GM23248 (cell line): ENCODE results near the gene FGF22. TPM values are rescaled to one million over a fixed set of nuclear protein-coding genes. Genes with fewer than 3 reads are reported as not detected.

Source experiments
- DNase-seq: peaks from one replicate; pipeline ENCODE4 v3.0.0-alpha.2; 2015
- H2AFZ ChIP-seq: fragments of 200-600 bp; sonication (generic); 2 replicates; pipeline ENCODE4 v1.6.1; 2016; ENCODE audit warnings: antibody characterized with exemption
- H3F3A ChIP-seq: fragments of 200-600 bp; sonication (generic); 2 replicates; pipeline ENCODE4 v1.6.1; 2016; ENCODE audit warnings: mild to moderate bottlenecking, antibody characterized with exemption, mixed run types; ENCODE audit not compliant: insufficient read depth
- H3K27ac ChIP-seq: fragments of 200-600 bp; sonication (generic); 2 replicates; pipeline ENCODE4 v1.5.1; 2016; ENCODE audit warnings: mild to moderate bottlenecking
- H3K27me3 ChIP-seq: fragments of 200-600 bp; sonication (generic); replicated peaks from 2 replicates; pipeline ENCODE4 v1.6.1; 2016; ENCODE audit warnings: mild to moderate bottlenecking; ENCODE audit not compliant: insufficient read depth
- H3K36me3 ChIP-seq: fragments of 200-600 bp; sonication (generic); 2 replicates; pipeline ENCODE4 v1.6.1; 2016; ENCODE audit warnings: low read depth, mild to moderate bottlenecking
- H3K4me1 ChIP-seq: fragments of 200-600 bp; sonication (generic); 2 replicates; pipeline ENCODE4 v1.6.1; 2016; ENCODE audit warnings: mild to moderate bottlenecking; ENCODE audit not compliant: insufficient read depth
- H3K4me2 ChIP-seq: fragments of 200-600 bp; sonication (generic); one replicate; pipeline ENCODE4 v1.6.1; 2016; ENCODE audit warnings: mild to moderate bottlenecking; ENCODE audit not compliant: unreplicated experiment
- H3K4me3 ChIP-seq: fragments of 200-600 bp; sonication (generic); 2 replicates; pipeline ENCODE4 v1.5.1; 2016; ENCODE audit warnings: mild to moderate bottlenecking
- H3K79me2 ChIP-seq: fragments of 200-600 bp; sonication (generic); 2 replicates; pipeline ENCODE4 v1.6.1; 2016; ENCODE audit warnings: mild to moderate bottlenecking; ENCODE audit not compliant: insufficient read depth
- H3K9ac ChIP-seq: fragments of 200-600 bp; sonication (generic); 2 replicates; pipeline ENCODE4 v1.6.1; 2016; ENCODE audit warnings: mild to moderate bottlenecking
- H3K9me2 ChIP-seq: fragments of 200-600 bp; sonication (generic); 2 replicates; pipeline ENCODE4 v1.6.1; 2016; ENCODE audit warnings: mixed run types, mild to moderate bottlenecking, moderate library complexity; ENCODE audit not compliant: insufficient read depth
- H3K9me3 ChIP-seq: fragments of 200-600 bp; sonication (generic); one replicate; pipeline ENCODE4 v1.6.1; 2017; ENCODE audit warnings: low read depth
- H4K20me1 ChIP-seq: fragments of 200-600 bp; sonication (generic); 2 replicates; pipeline ENCODE4 v1.6.0; 2016; ENCODE audit not compliant: insufficient read depth
- EZH2 ChIP-seq: fragments of 200-600 bp; sonication (generic); IDR thresholded peaks from 2 replicates; pipeline ENCODE4 v1.6.1; 2018; ENCODE audit warnings: antibody characterized with exemption, mild to moderate bottlenecking; ENCODE audit not compliant: insufficient read depth, poor library complexity, severe bottlenecking
- EZH2phosphoT487 ChIP-seq: fragments of 200-600 bp; sonication (generic); IDR thresholded peaks from 2 replicates; pipeline ENCODE4 v1.6.1; 2018; ENCODE audit warnings: antibody characterized with exemption, moderate library complexity, mild to moderate bottlenecking, low read depth; ENCODE audit not compliant: insufficient read depth
- WGBS, 2 experiments: methylation state at CpG; one replicate each; pipeline ENCODE4 v1.1.6; 2015 to 2017; ENCODE audit warnings: low lambda C conversion rate in 2 of 2, low coverage in 1 of 2; ENCODE audit errors: missing lambda C conversion rate in 2 of 2; 5-methylcytosine and 5-hydroxymethylcytosine counted together
- in situ Hi-C: fragments of 300-500 bp; cut with MboI; formaldehyde crosslinking; loops from 2 replicates; pipeline ENCODE4 v1.15.0; 2020
- polyA plus RNA-seq: library from polyadenylated mRNA; unstranded; fragments of >200 nt; fragmentation: Nextera tagmentation; extraction: Ambion mirVana; gene quantifications from 2 replicates; pipeline ENCODE4 v1.2.1, GENCODE V29; 2016
- total RNA-seq: library from RNA; depleted of rRNA; stranded (reverse); fragments of >200 nt; shearing (Covaris generic); gene quantifications from 2 replicates; pipeline ENCODE4 v1.2.3, GENCODE V29; 2014

FGF22 gene
- total and polyA plus RNA-seq, 2 experiments from 2014 or later: 1.2 TPM; not detected in 1

DNA sequence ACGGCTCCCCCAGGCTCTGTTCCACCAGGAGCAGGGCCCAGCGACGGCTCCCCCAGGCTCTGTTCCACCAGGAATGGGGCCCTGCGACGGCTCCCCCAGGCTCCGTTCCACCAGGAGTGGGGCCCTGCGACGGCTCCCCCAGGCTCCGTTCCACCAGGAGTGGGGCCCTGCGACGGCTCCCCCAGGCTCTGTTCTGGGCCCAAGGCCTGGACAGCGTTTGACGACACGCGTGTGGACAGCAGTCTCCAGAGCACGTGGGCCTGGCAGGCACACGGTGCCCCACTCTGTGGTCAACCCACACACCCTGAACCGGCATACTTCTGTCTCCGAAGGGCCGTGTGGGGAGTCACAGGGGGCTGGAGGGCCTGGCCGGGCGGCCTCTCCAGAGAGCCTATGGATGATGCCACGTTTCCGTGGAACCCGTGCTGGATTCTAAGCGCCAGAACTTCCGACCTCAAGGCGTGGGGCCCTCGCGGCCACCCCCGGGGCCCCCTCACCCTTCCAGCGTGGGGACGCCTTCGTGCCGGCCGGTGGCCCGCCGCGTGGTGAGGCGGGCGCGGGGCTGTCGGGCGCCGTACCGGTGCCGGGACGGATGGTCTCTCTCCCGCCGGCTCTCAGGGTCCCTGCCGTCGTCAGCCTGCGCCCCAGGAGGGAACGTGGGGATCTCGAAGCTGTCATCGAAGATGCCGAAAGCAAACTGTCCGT, 11.6 kb downstream of the FGF22 start:
- in situ Hi-C loops: no loop called here
- no peak overlapping the region for H3K4me3 ChIP-seq
- peaks cover 7% of the 10 kb centered on the region; the same call in 1 of the 2 replicates for H3K36me3 ChIP-seq
- H3K9me2 ChIP-seq: no peaks in the 10 kb centered on the region
- H4K20me1 ChIP-seq: no peaks in the 10 kb centered on the region
- 88 to 91% methylated on average over 33 to 56 of the region's 58 CpGs for WGBS, 2 experiments
- H2AFZ ChIP-seq: no peak overlapping the region
- H3K4me2 ChIP-seq: no peak overlapping the region
- H3K27me3 ChIP-seq: no peaks in the 10 kb centered on the region
- DNase-seq: no peak
- H3F3A ChIP-seq: no peaks in the 10 kb centered on the region
- no peaks in the 10 kb centered on the region for H3K4me1 ChIP-seq
- no peak overlapping the region for H3K27ac ChIP-seq
- H3K9me3 ChIP-seq: no peaks in the 10 kb centered on the region
- peaks cover 81% of the 10 kb centered on the region for H3K79me2 ChIP-seq
- no peak overlapping the region for H3K9ac ChIP-seq
- TF ChIP-seq EZH2phosphoT487: no peak
- TF ChIP-seq EZH2: no peak

DNA sequence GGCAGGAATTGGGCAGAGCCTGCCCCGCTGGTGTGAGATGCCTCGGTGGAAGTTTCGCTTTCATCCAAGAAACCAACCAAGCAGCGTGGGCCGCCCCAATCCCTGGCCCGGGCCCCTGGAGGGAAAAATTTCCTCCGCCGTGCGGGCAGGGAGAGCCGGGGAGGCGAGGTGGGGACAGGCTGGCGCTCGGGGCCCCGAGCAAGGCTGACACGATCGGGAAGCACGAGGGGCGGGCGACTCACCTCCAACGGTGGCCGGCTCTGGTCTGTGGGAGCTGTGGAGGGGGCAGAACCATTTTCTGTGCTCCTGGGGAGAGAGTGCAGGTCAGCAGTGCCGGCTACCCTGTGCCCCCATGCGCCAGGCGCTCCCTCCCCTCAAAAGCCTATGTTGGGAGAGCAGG, 12.3 kb downstream of the FGF22 start:
- Histone ChIP-seq H3K27ac (no peak overlapping the region), H3F3A (no peaks in the 10 kb centered on the region), H3K9ac (no peak overlapping the region), H3K9me3 (no peaks in the 10 kb centered on the region), H3K4me2 (no peak overlapping the region), H3K4me3 (no peak overlapping the region), H2AFZ (no peak overlapping the region), H3K36me3 (peaks cover 4% of the 10 kb centered on the region; the same call in 1 of the 2 replicates), H3K27me3 (no peaks in the 10 kb centered on the region), H3K9me2 (no peaks in the 10 kb centered on the region), H3K4me1 (no peaks in the 10 kb centered on the region), H4K20me1 (no peaks in the 10 kb centered on the region), H3K79me2 (peaks cover 87% of the 10 kb centered on the region)
- TF ChIP-seq EZH2phosphoT487 (no peak), EZH2 (no peak)
- DNase-seq: no peak
- 91 to 92% methylated on average over 14 to 24 of the region's 24 CpGs for WGBS, 2 experiments
- in situ Hi-C loops: no loop called here

DNA sequence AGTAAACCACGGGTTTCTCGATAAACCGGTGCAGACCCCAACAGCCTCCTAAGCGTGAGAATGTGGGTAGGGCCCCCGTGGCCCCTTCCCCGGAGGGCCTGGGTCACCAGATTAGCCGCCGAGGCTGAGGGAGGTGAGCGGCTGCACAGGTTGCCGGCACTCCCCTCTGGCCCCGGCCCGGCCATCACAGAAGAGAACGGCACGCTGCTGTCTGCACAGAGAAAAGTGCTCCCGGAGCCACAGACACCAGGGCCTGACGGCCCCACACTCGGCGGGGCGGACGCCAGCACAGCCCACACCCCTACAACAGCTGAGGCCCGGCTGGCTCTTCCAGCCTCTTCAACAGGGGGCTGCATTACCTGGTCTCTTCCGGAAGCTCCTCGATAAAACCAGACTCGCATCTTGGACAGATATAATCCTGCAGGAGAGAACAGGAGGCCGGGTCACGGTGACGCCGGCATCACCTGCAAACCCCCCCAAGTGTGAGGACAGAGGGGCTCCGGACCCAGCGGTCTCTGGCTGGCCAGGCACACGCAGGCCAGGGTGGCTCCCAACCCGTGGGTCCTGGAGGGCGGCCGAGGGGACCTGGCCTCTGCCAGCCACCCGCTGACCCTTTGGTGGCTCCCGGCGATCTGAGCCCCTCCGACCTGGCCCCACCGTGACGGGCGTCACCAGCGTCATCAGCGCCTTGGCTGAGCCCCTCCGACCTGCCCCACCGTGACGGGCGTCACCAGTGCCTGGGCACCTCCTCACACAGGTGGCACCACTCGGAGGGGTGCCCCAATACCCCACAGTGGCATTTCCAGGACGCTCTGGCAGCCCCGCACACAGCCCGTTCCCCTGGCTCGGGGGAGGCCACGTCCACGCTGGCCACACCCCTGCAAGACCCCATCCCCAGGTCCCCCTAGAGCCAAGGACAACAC, 13.0 kb downstream of the FGF22 start:
- TF ChIP-seq EZH2 (no peak), EZH2phosphoT487 (no peak)
- no peaks in the 10 kb centered on the region for H3K9me2 ChIP-seq
- H3K79me2 ChIP-seq: peaks cover 91% of the 10 kb centered on the region
- no peak overlapping the region for H3K9ac ChIP-seq
- no peaks in the 10 kb centered on the region for H3K4me1 ChIP-seq
- no peak overlapping the region for H2AFZ ChIP-seq
- no peaks in the 10 kb centered on the region for H3K9me3 ChIP-seq
- H3K27me3 ChIP-seq: no peaks in the 10 kb centered on the region
- H4K20me1 ChIP-seq: no peaks in the 10 kb centered on the region
- WGBS, 2 experiments: 92 to 93% methylated on average over 49 to 53 of the region's 54 CpGs
- H3K27ac ChIP-seq: no peak overlapping the region
- no peak for DNase-seq
- no peaks in the 10 kb centered on the region for H3F3A ChIP-seq
- H3K4me3 ChIP-seq: no peak overlapping the region
- H3K4me2 ChIP-seq: no peak overlapping the region
- H3K36me3 ChIP-seq: no peaks in the 10 kb centered on the region
- in situ Hi-C loops: no loop called here

DNA sequence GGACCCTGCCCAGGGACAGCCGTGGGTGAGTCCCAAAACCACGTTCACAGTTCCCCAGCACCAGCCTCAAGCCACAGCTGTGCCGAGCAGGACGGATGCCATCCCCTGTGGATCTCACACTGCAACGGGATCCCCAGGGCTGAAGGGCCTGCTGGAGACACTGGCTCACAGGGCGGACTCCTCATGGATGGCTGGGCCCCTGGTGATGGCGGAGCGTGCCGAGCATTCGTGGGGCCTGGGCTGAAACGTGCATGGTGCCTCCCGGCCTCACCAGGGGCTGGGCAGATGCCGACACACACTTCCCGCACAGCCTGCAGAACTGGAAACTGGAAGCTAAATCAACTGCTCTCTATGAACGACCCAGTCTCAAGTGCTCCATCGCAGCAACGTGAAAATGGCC, 13.7 kb downstream of the FGF22 start:
- DNase-seq: no peak
- Histone ChIP-seq H3K27me3 (no peaks in the 10 kb centered on the region), H3K27ac (no peak overlapping the region), H3K4me2 (no peak overlapping the region), H4K20me1 (no peaks in the 10 kb centered on the region), H2AFZ (no peak overlapping the region), H3K79me2 (peaks cover 97% of the 10 kb centered on the region), H3K4me1 (peaks cover 3% of the 10 kb centered on the region; the same call in 1 of the 2 replicates), H3K4me3 (no peak overlapping the region), H3F3A (no peaks in the 10 kb centered on the region), H3K9ac (no peak overlapping the region), H3K36me3 (no peaks in the 10 kb centered on the region), H3K9me2 (no peaks in the 10 kb centered on the region), H3K9me3 (no peaks in the 10 kb centered on the region)
- 89 to 91% methylated on average over 16 to 17 of the region's 17 CpGs for WGBS, 2 experiments
- no peak for TF ChIP-seq EZH2phosphoT487
- TF ChIP-seq EZH2: no peak
- in situ Hi-C loops: no loop called here
